DMS53 treated with DMSO at 0.1 percent for 48 hours (cell line): ENCODE data around the gene SHISA4.
"Not testable (repeated sequence)": the region's sequence is repeated elsewhere in the genome, so short reads cannot be mapped to it uniquely, and the experiment has no call there.

Source experiments
- DNase-seq: peaks from one replicate; lab custom pipeline; 2025; ENCODE audit not compliant: unreplicated experiment; lab: John Stamatoyannopoulos, UW

Gene SHISA4

GRCh38 chr1:201921952-201922558, 33.4 kb downstream of the SHISA4 start:
- DNase-seq, result no peak

GRCh38 chr1:201925301-201925567, 36.5 kb downstream of the SHISA4 start:
- no peak for DNase-seq

- DNase-seq, result no peak
Observed at GRCh38 chr1:201925981-201926645, 37.4 kb downstream of the SHISA4 start.

DNA sequence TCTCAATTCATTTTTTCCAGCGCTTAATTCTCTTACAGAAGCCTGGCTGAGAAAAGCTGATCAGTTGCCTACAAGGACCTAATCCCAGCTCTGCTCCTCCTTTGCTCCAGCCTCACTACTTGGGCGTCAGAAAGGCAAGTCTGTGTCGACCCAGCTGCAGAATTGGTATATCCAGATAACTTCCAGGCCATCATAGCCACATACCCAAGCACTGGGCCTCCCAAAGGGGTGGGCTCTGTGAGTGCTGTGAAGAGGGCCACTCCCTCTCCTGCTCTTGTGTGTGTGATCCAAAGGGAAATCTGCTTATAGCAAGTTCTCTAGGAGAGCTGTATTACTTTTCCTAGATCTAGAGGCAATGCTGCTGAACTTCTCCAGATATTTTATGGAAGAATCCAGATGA, 39.6 kb downstream of the SHISA4 start:
- no peak for DNase-seq

DNA sequence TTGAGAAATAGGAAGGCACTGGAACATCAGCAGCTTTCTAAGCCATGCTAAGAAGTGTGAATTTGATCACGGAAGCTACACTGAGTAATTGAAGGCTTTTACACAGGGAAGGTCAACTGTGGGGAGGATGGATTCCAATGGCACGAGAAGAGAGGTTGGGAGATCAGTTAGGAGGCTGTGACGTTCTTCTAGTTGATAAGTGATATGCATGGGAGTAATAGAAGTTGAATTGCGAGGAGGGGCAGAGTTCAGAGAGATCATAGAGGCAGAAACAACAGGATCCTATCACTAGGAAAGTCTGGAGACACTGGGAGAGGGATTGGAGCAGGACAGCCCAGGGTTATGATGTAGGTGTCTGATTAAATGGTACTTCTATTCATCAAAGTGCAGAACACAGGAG, 41.4 kb downstream of the SHISA4 start:
- no peak for DNase-seq

DNA sequence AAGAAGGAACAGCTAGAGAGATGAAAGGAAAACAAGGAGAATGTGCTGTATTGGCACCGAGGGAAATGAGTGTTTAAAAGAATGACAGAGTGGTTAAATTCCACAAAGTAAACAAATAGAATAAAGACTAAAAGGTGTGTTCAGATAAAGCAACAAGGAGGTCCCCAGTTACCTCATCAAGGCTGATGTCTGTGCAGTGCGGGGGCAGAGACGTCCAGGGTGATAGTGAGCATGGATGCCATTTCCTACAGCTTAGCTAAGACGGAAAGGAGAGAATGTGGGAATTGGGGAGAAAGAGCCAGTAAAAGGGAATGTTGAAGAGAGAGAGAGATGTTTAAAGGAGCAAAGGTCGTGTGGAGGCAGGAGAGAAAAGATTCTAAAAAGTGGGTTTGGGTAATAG, 42.1 kb downstream of the SHISA4 start:
- no peak for DNase-seq

GRCh38 chr1:201933840-201934430, 45.2 kb downstream of the SHISA4 start:
- no peak for DNase-seq

DNA sequence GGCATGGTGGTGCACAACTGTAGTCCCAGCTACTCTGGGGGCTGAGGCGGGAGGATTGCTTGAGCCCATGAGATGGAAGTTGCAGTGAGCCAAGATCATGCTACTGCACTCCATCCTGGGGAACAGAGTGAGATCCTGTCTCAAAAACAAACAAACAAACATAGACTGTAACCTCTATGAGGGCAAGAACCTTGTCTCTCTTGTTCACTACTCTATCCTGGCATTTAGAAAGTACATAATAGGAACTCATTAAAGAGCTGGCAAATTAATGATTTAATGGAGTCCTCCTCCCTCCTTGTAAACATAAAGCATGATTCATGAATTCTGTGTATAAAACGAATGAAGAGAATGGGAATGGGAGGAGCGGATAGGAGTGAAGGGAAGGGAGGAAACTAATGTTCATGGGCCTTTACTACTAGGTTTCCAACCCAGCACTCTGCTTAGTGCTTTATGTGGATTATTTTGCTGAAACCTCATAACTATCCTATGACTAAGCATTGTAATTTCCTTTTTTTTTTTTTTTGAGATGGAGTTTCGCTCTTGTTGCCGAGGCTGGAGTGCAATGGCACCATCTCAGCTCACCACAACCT, 49.0 kb downstream of the SHISA4 start:
- no peak for DNase-seq

- no peak for DNase-seq
Observed at GRCh38 chr1:201938440-201939035, 49.8 kb downstream of the SHISA4 start.

DNA sequence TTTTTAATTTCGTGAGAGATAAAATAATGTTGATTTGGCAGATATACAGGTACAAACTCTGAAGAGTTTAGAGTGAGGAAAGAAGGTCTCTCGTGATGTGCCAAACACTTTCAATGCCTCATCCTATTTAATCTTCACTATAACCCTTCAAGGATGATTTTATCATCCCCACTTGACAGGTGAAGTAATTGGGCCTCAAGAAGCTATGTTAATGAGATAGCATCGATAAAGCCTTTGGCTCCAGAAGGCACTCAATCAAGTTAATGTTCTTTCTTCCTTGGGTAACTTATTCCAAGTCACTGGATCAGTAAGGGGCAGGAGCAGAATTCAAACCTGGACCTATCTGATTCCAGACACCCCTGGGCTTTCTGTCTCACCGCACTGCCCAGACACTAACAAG, 50.5 kb downstream of the SHISA4 start:
- DNase-seq, result no peak

GRCh38 chr1:201939574-201939973, 50.9 kb downstream of the SHISA4 start:
- DNase-seq, result no peak

- not testable (repeated sequence) for DNase-seq
Observed at GRCh38 chr1:201940316-201940715, 51.6 kb downstream of the SHISA4 start.

GRCh38 chr1:201941420-201942128, 52.9 kb downstream of the SHISA4 start:
- peak; percentile 14 for DNase-seq

GRCh38 chr1:201942129-201942495, 53.4 kb downstream of the SHISA4 start:
- no peak for DNase-seq
